Measurements from ENCODE around the gene MYO15A.

The MYO15A gene

DNA sequence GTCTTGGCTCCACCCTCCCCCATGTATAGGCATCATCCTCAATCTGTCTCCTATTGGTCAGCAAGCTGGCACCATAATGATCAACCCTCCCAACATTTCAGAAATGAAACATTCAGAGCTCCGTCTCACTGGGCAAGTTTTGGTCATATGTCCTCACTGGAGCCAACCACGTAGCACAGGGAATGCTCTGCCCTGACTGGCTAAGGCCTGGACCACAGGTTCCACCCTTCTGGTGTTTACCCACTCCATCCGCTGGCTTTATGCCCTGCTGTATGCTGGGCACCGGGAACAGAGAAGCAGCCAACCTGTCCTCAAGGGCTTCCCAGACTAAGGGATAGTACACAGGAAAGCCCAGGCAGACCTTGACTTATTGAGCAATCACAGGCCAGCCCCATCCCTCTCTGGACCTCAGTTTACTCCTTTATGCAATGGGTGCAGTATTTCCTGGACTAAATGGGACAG lies 20.5 kb downstream of the MYO15A start:
- no peak for DNase-seq (ENCODE audit: low read depth in 1 of 2, low spot score in 1 of 2)

DNA sequence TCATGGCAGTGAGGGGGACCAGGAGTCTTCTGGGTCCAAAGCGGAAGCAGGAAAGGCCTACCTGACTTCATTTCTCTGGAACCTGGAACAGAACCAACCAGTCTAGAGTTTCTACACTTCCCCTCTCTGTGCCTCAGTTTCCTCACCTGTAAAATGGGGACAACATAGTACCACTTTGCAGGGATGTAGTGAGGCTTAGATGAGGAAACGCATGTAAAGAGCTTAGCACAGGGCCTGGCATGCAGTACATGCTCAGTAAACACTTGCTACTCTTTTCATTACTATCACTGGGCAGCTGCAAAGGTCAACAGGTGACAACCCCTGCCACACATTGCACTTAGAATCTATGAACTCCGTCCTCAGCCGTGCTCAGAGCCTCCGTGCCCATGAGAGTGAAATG lies 24.2 kb downstream of the MYO15A start:
- no peak for DNase-seq (ENCODE audit: low read depth in 1 of 2, low spot score in 1 of 2)

DNA sequence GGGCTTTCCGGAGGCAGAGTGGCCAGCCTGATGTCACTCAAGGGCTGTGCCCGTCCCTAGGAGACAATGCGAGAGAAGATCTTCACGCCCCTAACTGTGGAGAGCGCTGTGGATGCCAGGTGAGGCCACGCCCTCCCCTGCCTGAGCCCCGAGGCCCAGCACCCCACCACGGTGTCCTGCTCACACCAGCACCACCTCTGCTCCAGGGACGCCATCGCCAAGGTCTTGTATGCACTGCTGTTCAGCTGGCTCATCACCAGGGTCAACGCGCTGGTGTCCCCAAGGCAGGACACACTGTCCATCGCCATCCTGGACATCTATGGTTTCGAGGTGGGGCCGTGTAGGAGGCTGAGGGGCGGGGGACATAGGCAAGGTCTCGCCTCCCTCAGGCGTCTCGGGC lies 27.8 kb downstream of the MYO15A start:
- DNase-seq (ENCODE audit: low read depth in 1 of 2, low spot score in 1 of 2), result no peak

DNA sequence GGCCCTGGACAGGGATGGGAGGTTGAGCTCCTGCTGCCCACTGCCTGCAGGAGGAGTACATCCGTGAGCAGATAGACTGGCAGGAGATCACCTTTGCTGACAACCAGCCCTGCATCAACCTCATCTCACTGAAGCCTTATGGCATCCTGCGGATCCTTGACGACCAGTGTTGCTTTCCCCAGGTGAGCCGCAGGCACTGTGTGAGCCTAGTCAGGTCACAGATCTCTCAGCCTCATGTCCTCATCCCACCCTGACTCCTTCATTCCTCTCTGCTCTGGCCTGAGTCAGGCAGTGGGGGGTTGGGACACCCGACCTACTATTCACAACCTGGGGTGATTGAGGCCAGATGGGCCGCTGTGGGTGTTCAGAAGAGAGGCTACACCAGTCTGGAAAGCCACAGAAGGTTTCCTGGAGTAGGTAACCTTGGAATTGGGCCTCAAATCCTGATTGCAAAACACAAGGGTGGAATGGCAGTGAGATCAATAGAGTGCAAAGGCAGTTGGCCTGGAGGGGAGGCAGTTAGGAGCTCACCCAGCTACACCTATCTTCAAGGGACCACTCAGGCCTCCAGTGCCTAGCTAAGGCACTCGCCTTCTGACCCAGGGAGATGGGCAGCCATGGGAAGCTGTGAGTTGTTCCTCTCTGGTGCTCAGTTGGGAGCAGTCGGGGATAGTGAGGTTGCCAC lies 29.7 kb downstream of the MYO15A start:
- no peak for DNase-seq (ENCODE audit: low read depth in 1 of 2, low spot score in 1 of 2)

DNA sequence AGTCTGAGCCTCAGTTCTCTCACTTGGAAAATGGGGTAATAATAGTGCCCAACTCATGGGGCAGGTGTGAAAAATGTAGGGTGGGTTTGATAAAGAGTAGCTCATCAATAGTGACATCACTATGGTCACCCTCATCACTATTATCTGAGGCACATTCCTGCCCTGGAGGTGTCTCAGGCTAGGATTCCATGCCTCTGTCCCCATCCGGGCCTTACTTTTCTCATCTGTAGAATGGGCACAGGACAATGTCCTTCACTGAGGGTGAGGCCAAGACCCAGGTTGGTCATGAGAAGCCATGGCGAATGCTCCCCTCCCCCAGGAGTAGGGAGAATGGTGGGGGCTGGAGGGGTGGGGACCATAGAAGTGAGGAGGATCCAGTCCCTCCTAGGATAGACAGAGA lies 30.5 kb downstream of the MYO15A start:
- no peak for DNase-seq (ENCODE audit: low read depth in 1 of 2, low spot score in 1 of 2)

DNA sequence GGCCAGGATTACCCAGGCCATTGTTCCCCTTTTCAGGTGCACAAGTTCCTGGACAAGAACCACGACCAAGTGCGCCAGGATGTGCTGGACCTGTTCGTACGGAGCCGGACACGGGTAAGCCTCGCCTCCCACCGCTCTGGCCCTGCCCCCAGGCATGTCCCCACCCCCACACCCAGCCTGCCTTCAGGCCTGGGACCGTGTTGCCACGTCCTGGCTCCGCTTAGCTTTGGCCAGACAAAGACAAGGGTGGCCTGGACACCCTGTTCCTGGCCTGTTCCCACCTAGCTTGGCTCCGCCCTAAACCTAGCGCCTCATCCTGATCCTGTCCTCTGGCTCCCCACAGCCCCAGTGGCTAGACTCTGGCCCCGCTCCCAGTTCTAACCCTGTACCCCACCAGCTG lies 30.9 kb downstream of the MYO15A start:
- DNase-seq (ENCODE audit: low read depth in 1 of 2, low spot score in 1 of 2), result no peak

DNA sequence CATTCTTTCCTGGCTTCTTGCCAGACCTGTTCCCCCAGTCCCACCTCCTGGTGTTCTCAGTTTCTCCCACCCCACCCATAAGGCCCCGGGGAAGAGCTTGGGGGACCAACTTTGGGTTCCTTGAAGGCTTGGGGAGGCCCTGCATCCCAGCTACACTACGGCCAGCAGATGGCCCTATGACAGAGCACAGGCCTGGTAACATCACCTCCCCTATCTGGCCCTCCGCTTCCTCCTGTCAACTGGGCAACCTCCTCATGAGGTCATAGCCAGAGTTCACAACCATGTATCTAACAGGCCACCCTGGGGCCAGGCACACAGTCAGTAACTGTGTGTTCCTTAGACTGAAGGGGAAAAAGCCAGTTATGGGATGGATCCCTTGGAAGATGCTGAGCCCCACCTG lies 31.4 kb downstream of the MYO15A start:
- DNase-seq (ENCODE audit: low read depth in 1 of 2, low spot score in 1 of 2), result no peak

DNA sequence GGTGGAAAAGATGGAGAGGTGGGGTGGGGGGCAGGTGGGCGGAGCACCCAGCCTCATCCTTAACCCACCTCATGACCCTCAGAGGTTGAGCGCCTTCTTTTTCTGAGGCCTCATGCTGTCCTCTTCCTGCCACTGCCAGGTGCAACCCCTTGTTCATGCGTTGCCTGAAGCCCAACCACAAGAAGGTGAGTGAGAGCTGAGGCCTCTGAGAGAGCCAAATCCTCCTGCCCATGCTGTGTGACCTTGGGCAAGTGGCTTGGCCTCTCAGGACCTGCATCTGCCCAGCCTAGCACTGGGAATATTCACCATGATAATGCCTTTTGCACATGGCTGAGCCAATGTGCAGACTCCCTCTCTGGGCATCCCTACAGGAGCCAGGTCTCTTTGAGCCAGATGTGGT lies 32.1 kb downstream of the MYO15A start:
- no peak for DNase-seq (ENCODE audit: low read depth in 1 of 2, low spot score in 1 of 2)

DNA sequence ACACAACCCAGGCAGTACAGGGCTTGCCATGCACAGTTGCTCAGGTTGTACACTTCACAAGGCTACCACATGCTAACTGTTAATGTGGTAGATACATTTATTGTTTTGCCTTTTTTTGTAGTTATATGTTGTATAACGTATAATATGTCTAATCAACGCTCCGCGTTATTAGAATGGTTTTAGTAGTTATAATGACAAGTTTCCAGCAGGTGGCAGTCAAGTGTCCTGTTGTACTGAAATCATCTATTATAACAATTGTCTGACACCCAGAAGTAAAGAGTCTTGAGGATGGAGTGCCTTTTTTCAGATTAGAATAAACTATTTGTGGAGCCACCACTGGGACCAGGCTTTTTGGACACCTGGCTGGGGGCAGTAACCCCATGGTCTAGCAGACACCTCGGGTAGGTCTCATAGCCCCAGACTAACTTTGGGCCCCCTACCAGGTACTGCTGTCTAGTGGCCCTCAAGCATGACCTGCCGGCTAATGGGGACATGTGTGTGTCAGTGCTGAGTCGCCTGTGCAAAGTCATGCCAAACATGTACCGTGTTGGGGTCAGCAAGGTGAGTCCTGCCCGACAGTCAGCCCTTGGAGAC lies 32.8 kb downstream of the MYO15A start:
- no peak for DNase-seq (ENCODE audit: low read depth in 1 of 2, low spot score in 1 of 2)

DNA sequence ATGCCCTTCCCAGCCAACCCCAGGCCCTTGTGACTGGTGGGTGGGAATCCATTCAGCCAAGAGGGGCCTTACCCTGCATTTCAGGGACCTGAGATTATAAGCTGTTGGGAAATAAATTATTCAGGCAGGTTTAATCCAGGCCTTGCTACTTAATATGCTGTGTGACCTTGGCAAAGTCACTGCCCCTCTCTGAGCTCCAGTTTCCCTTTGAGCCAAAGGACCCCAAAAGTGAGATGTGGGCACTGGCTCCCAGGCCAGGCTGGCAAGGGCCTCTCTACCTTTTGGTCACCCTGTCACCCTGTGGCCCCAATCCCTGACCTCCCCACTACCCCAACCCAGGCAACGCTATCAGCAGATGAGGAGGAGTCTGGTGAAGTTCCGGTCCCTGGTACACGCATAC lies 33.9 kb downstream of the MYO15A start:
- DNase-seq (ENCODE audit: low read depth in 1 of 2, low spot score in 1 of 2), result no peak

DNA sequence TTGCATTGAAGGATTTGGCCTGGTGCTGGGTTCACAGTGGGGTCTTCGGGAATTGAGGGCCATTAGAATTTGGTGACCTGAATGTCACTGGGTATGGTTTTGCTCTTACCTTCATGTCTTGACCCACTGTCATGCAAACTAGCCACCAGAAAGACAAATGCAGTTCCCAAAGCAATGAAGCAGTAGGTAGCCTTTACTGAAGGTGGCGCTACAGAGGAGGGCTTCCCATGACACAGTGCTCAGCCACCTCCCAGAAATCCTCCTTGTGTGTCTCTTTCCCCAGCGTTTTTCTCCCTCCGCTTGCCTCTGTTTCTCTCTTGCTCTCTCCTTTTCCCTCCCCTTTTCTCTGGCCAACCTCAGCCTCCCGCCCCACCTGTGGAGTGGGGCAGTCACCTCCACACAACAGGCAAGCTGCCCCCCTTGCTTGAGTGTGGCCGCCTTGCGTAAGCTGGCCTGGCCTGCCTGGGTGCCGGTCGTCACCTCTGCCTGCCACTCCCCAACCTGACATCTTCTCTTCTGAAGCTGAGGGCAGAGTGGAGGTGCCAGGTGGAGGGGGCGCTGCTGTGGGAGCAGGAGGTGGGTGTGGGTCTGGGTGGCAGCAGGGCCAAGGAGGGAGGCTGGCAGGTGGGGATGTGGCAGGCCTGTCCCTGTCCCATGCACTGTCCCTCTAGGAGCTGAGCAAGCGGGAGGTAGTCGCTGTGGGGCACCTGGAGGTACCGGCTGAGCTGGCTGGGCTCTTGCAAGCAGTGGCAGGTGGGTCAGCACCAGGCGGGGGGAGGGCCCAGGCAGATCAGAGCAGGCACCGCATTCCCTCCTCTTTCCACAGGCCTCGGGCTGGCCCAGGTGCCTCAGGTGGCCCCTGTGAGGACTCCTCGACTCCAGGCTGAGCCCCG lies 34.7 kb downstream of the MYO15A start:
- no peak for DNase-seq (ENCODE audit: low read depth in 1 of 2, low spot score in 1 of 2)

DNA sequence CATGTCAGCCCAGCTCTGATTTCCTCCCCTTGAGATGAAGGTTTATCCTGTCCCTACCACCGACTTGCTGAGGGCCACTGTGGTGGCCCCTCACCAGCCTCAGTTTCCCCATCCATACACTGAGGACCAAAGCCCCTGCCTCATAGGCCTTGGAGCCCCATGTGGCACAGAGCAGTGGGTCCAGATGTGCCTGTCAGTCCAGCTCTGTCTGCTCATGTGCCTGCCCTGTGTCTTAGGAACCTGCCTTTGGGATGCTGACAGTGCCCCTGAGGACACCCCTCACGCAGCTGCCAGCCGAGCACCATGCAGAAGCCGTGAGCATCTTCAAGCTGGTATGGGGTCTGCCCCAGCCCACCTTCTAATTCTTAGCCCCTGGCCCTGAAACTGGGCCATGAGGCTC lies 35.7 kb downstream of the MYO15A start:
- no peak for DNase-seq (ENCODE audit: low read depth in 1 of 2, low spot score in 1 of 2)

DNA sequence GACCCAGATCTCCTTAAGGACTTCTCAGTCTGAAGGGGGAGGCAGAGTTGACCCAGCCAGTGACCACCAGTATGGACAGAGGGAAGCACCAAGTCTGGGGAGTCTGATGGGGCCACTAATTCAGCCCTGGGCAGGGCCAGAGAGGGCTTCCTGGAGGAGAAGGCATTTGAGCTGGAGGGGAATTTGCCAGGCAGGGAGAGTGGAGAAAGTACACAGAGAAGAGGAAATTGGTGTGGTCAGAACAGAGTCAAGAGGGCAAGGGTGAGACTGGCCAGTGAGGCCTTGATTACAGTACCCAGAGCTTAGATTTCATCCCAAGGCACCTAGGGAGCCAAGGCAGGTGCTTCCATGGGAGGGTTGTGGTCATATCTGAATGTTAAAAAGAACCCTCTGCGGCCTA lies 36.3 kb downstream of the MYO15A start:
- DNase-seq (ENCODE audit: low read depth in 1 of 2, low spot score in 1 of 2), result no peak

DNA sequence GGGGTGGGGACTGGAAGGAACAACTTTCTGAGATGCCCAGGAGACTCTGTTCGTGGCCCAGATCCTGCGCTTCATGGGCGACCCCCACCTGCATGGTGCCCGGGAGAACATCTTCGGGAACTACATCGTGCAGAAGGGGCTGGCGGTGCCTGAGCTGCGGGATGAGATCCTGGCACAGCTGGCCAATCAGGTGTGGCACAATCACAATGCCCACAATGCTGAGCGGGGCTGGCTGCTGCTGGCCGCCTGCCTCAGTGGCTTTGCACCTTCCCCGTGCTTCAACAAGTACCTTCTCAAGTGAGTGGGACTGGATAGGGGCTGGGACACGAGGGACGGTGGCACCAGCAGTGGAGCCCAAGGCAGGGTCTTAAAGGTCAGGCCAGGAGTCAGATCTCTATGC lies 37.3 kb downstream of the MYO15A start:
- DNase-seq (ENCODE audit: low read depth in 1 of 2, low spot score in 1 of 2), result no peak

DNA sequence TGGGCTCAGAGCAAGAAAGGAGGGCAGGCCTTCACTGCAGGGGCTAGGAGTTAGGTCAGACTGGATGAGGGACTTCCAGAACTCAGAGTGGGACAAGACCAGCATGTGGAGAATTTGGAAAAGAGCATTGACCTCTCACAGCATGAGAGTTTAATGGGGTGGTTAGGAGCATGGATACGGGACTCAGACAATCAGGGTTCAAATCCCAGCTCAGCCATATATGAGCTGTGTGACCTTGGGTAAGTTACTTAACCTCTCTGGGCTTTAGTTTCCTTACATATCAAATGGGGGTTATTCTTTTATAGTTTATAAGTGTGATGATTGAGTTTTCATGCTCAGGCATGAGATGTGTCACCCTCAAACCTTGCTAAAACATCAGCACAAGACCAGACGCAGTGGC lies 37.7 kb downstream of the MYO15A start:
- no peak for DNase-seq (ENCODE audit: low read depth in 1 of 2, low spot score in 1 of 2)

DNA sequence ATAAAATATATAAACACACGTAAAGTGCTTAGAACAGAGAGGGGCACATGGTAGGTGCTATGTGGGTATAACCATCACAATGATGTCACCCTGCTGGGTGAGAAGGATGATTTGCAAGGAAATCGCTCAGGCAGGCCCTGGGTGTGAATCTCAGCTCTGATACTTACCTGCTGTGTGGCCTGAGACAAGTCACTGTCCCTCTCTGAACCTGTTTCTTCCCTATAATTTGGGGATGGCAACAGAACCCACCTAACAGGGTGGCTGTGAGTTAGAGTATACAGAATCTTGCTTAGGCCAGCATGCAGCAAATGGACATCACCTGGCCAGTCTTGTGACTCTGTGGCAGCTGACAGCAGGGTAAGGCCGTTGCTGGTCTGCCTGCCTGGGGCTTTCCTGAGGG lies 38.4 kb downstream of the MYO15A start:
- no peak for DNase-seq (ENCODE audit: low read depth in 1 of 2, low spot score in 1 of 2)

DNA sequence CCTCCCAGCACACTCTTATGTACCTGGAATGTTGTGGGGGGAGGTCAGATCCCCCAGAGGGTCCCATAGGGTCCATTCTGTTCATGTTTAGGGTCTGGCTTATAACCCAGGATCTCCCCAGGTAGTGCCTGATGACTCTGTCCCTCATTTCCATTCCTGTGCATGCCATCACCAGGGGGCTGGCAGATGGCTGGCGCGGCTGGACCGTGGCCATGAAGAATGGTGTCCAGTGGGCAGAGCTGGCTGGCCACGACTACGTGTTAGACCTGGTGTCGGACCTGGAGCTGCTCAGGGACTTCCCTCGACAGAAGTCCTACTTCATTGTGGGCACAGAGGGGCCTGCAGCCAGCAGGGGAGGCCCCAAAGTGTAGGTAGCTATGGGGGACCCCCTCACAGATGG lies 40.0 kb downstream of the MYO15A start:
- DNase-seq (ENCODE audit: low read depth in 1 of 2, low spot score in 1 of 2), result no peak

DNA sequence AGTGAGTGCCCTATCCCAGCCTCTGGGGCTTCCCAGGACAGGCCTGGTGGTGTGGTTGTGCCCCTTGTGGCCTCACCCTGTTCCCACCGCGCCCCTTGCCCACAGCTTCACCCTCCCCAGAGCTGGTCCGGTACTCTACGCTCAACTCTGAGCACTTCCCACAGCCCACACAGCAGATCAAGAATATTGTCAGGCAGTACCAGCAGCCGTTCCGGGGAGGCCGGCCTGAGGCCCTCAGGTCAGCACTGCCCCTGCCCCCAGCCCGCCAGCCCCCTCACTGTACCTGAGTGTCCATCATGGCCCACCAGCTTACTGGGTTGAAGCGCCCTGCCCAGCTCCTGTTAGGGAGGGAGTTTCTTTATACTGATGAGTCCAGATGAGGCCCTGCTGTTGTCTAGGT lies 42.7 kb downstream of the MYO15A start:
- no peak for DNase-seq (ENCODE audit: low read depth in 1 of 2, low spot score in 1 of 2)

DNA sequence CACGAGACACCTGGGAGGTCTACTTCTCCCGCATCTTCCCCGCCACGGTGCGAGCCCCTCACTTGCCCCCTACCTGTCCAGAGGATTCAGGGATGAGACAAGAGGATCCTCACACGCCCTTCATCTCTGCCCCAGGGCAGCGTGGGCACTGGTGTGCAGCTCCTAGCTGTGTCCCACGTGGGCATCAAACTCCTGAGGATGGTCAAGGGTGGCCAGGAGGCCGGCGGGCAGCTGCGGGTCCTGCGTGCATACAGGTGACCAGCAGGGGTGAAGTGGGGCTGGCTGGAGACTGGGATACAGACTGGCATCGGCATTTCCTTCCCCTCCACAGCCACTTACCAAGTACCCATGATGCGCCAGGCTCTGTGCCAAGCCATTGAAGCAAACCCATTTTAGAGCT lies 46.6 kb downstream of the MYO15A start:
- DNase-seq (ENCODE audit: low read depth in 1 of 2, low spot score in 1 of 2), result no peak

DNA sequence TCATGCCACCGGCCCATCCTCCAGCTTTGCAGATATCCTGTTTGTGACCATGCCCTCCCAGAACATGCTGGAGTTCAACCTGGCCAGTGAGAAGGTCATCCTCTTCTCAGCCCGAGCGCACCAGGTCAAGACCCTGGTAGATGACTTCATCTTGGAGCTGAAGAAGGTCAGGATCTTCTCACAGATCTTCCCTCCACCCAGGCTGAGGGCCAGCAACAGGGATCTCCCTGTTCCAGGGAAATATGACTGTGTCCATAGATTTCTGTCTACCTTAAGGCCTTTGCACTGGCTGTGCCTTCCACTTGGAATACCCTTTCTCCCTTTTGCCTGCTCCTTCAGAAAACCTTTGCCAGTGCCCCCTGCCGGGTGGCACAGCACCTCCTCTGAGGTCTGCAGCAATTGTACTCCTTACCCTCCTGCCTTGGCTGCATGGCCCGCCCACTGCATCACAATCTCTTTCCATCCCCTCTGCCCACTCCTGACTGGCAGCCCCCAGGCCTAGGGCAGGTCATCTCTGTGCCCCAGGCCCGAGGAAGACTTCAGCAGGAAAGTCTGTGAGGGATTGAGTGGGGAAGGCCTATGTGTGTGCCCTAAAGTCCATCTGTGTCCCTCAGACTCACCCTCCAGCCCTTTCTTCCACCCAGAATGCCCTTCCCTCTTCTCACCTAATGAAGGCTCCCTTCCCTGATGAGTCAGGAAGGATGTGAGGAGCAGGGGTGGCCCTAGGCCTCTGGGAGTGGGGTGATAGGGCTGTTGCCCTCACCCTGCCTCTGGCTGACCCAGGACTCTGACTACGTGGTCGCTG lies 47.8 kb downstream of the MYO15A start:
- no peak for DNase-seq (ENCODE audit: low read depth in 1 of 2, low spot score in 1 of 2)

DNA sequence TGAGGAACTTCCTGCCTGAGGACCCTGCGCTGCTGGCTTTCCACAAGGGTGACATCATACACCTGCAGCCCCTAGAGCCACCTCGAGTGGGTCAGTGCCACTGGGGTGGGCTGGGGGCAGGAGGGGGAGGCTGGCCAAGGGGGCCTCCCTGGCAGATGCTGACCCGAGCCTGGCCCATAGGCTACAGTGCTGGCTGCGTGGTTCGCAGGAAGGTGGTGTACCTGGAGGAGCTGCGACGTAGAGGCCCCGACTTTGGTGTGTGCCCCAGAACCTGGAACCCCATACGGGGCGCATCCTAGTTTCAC lies 48.4 kb downstream of the MYO15A start:
- no peak for DNase-seq (ENCODE audit: low read depth in 1 of 2, low spot score in 1 of 2)
